Stimulated activated CD8-positive, alpha-beta memory T cell treated with anti-CD3 and anti-CD28 coated beads, Interleukin-7, amount 100 ng/mL, for 1 hour (primary cell): ENCODE measurements around the gene KDM8.

Experiments used
- DNase-seq, 2 donors: peaks; one replicate each; pipeline ENCODE4 v3.0.0-alpha.2; 2020; ENCODE audit warnings: low read depth in 2 of 2

The KDM8 gene

DNA sequence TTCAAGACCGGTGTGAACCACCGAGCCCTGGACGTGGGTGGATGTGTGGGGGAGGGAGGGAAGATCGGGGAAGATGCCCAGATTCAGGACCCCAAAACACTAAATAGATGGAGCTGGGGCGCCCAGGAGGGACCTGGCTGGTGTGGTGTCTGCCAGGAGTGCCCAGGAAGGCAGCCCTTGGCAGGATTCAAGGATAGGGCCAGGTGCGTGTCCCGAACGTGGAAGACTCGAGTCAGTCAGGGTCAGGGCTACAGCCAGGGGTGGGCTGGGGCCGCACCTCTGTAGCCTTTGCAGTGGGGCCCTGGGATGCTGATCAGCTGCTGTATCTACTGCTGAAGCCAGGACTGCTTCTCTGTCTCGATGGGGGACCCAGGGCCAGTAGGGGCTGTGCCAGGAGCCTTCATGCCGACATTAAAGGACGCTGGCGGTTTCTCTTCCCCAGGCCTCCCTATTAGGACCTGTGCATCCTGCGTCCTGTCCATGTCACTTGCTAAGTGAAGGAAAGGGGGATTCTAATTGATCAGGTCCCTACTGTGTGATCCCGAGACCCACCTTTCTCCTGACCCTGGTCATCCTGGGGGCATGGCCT is 13.1 kb downstream of the KDM8 start:
- no peak for DNase-seq

DNA sequence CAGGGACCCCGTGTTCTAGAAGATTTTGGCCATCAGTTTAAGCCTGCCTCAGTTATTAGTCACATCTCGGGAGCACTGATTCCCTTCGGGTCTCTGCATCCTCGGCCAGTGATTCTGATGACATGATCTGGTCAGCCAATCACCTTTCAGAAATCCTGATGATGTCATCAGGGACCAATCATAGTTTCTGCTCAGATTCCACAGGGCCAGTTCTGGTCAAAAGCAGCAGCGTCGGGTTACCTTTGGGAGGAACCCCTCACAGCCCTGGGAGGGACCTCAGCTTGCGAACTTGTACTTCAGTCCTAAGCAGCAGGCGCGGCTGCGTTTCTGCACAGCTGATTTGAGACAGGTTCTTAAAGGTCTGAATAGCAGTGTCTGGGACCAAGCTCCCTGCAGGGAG is 13.9 kb downstream of the KDM8 start:
- no peak for DNase-seq

- DNase-seq: no peak
Measured at GRCh38 chr16:27218756-27219155, 15.4 kb downstream of the KDM8 start.

- no peak for DNase-seq
Measured at GRCh38 chr16:27219161-27219560, 15.8 kb downstream of the KDM8 start.

- no peak for DNase-seq
Measured at GRCh38 chr16:27220120-27220519, 16.8 kb downstream of the KDM8 start.

GRCh38 chr16:27220527-27220926 is 17.2 kb downstream of the KDM8 start:
- no peak for DNase-seq

DNA sequence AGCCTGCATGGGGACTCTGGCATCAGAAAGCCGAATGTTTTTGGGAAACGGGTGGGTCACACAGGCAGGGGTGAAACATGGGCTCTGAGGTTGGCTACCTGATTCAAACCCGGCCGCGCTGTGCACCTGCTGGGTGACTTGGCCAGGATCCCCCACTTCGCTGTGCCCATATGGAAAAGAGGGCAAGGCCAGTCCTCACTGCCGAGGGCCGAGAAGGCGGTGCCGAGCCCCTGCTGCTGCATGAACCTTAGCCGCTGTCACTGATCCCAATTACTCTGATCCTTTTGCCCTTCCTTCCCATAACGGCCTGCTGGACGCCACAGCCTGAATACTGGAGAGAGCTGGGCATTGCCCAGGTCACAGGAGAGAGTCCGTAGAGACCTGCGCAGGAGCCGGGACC is 17.7 kb downstream of the KDM8 start:
- no peak for DNase-seq

GRCh38 chr16:27221576-27222248 is 18.4 kb downstream of the KDM8 start:
- DNase-seq: no peak

GRCh38 chr16:27222249-27223225 is 19.2 kb downstream of the KDM8 start:
- DNase-seq: no peak

GRCh38 chr16:27223226-27223610 is 19.9 kb downstream of the KDM8 start:
- no peak for DNase-seq

DNA sequence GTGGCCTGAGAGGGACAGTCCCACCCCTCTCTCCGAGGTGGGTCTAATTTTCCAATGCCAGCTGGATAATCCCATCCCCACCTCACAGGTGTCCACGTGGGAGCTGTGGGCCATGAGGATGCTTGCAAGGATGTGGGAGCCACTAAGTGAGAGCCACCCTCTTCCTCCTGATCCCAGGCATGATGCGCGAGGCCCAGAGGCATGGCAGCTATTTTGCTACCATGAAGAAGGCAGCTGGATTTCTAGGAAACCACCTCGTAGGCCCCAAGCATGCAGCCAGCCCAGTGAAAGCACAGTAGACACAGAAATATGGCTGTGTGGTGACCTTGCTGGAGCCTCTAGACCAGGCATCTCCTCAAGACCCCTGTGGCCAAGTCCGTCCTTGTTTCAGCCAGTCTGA is 20.4 kb downstream of the KDM8 start:
- DNase-seq: no peak

- no peak for DNase-seq
Measured at GRCh38 chr16:27224271-27224737, 21.0 kb downstream of the KDM8 start.

GRCh38 chr16:27224741-27225300 is 21.5 kb downstream of the KDM8 start:
- no peak for DNase-seq

GRCh38 chr16:27225536-27226360 is 22.4 kb downstream of the KDM8 start:
- DNase-seq: no peak

- DNase-seq: no peak
Measured at GRCh38 chr16:27226476-27226875, 23.1 kb downstream of the KDM8 start.

- no peak for DNase-seq
Measured at GRCh38 chr16:27226976-27227705, 23.8 kb downstream of the KDM8 start.

- no peak for DNase-seq
Measured at GRCh38 chr16:27228045-27228444, 24.7 kb downstream of the KDM8 start.

GRCh38 chr16:27228621-27229501 is 25.5 kb downstream of the KDM8 start:
- DNase-seq: no peak

DNA sequence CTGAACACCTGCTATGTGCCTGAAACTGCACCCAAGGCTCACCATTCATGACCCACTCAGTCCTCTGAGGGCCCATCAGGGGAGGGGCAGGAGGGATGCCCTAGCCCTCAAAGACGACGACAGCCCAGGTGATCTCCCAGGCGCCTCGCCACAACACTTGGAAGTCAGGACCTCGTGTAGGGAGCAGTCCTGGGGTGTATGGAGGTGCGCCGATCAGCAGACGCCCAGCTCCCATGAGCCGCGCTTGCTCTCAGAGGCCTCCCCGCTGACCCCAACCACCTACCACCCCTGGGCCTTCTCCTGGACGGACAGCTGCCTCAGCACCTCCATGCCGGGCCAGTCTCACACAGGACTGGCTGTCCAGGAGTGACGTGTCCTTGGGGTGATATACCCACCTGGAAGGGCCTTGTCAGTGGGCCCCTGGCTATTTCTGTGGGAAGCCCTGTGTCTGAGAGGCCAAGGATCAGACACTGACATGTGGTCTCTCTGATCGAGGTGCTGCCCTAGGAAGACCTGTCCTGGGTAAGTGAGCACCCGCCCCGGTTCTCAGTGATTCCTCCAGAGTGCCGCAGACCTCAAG is 26.7 kb downstream of the KDM8 start:
- no peak for DNase-seq
